Tibial artery (tissue), 4 donors: ENCODE data around the gene PCYT2.

Experiments
- DNase-seq, 2 donors: peaks; one replicate each; pipeline ENCODE4 v3.0.0-alpha.2; 2019
- H3K27ac ChIP-seq, 2 donors: fragments of 200-600 bp; sonication (generic) in 1 of 2; 1 replicate in 1 of 2; 2 replicates in 1 of 2; pipeline ENCODE4 v1.5.1; 2018 to 2019; ENCODE audit warnings: mild to moderate bottlenecking in 1 of 2
- H3K27me3 ChIP-seq, 2 donors: fragments of 200-600 bp; sonication (generic) in 1 of 2; one replicate each; pipeline versions ENCODE4 v1.5.1 to v1.6.0; 2016 to 2019
- H3K36me3 ChIP-seq, 3 donors: fragments of 200-600 bp; sonication (generic) in 2 of 3; one replicate each; pipeline ENCODE4 v1.5.1; 2016 to 2019; ENCODE audit warnings: mild to moderate bottlenecking in 2 of 3
- H3K4me1 ChIP-seq, 4 donors: fragments of 200-600 bp; sonication (generic) in 2 of 4; 1 replicate in 3 of 4; 2 replicates in 1 of 4; pipeline ENCODE4 v1.5.1; 2016 to 2019
- H3K4me3 ChIP-seq, 2 donors: fragments of 200-600 bp; sonication (generic) in 1 of 2; 1 replicate in 1 of 2; 2 replicates in 1 of 2; pipeline ENCODE4 v1.5.1; 2018 to 2019; ENCODE audit warnings: mild to moderate bottlenecking in 2 of 2
- H3K9me3 ChIP-seq, 3 donors: fragments of 200-600 bp; sonication (generic) in 1 of 3; one replicate each; pipeline ENCODE4 v1.5.1; 2016 to 2019
- intact Hi-C: fragments of 100-400 bp; cut with DNase I; formaldehyde crosslinking; loops from one replicate; pipeline ENCODE4 v1.15.0; 2023; ENCODE audit warnings: low total_unique reads
- TF ChIP-seq, protein P1 (sequence below), 2 experiments: fragments of 200-600 bp in 1 of 2; fragments of 450-650 bp in 1 of 2; IDR thresholded peaks; one replicate each; pipeline ENCODE4 v1.5.1; 2017 to 2019; ENCODE audit warnings: antibody characterized with exemption in 2 of 2, mild to moderate bottlenecking in 1 of 2, moderate library complexity in 1 of 2

The PCYT2 gene

DNA sequence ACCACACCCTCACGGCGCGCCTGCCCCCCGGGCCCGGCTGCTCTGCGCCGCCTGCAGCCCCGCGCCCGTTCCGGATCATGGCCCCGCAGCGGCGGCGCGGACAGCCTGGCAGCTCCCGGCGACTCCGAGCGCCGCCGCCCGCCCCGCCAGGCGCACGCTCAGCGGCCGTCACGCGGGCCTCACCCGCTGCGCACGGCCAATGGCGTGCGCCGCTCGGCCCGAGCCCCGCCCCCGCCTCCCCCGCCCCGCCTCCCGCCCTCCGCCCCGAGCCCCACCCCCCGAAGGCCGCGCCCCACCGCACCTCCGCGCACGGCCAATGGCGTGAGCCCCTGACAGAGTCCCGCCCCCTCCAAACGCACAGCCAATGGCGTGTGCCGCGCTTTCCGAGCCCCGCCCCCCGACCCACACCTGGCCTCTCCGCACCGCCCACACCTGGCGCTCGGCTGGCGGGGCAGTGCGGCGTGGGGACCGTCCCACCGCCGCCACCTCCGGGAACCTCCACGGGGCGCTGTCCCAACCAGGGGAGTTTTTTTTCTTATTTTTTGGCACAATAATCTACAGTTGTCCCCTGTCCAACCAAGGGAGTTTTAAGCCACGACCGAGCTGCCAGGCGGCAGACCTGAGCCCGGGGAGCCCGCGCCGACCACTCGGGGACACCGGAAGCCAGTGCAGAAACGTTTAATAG, at the start of gene PCYT2:
Gene PCYT2 (minus strand): TSS at position 123 of the 685 bp plus-strand sequence. CDS start 44 bp downstream, at position 79.
- Histone ChIP-seq H3K27ac (peak within 1 kb of the TSS; percentile 77 to 86), H3K4me3 (peak within 1 kb of the TSS; percentile 68 to 70), H3K36me3 (peaks cover 24 to 64% (median 56%) of the 10 kb centered on the region in 3 donors), H3K4me1 (peaks cover 0 to 28% (median 13%) of the 10 kb centered on the region in 4 donors), H3K27me3 (no peaks in the 10 kb centered on the region), H3K9me3 (no peaks in the 10 kb centered on the region)
- DNase-seq = peak; percentile 86 to 94
- intact Hi-C loops = no loop called here
- TF ChIP-seq, protein P1, sequence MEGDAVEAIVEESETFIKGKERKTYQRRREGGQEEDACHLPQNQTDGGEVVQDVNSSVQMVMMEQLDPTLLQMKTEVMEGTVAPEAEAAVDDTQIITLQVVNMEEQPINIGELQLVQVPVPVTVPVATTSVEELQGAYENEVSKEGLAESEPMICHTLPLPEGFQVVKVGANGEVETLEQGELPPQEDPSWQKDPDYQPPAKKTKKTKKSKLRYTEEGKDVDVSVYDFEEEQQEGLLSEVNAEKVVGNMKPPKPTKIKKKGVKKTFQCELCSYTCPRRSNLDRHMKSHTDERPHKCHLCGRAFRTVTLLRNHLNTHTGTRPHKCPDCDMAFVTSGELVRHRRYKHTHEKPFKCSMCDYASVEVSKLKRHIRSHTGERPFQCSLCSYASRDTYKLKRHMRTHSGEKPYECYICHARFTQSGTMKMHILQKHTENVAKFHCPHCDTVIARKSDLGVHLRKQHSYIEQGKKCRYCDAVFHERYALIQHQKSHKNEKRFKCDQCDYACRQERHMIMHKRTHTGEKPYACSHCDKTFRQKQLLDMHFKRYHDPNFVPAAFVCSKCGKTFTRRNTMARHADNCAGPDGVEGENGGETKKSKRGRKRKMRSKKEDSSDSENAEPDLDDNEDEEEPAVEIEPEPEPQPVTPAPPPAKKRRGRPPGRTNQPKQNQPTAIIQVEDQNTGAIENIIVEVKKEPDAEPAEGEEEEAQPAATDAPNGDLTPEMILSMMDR (IDR thresholded peaks at IDR 0.05) = no peak

DNA sequence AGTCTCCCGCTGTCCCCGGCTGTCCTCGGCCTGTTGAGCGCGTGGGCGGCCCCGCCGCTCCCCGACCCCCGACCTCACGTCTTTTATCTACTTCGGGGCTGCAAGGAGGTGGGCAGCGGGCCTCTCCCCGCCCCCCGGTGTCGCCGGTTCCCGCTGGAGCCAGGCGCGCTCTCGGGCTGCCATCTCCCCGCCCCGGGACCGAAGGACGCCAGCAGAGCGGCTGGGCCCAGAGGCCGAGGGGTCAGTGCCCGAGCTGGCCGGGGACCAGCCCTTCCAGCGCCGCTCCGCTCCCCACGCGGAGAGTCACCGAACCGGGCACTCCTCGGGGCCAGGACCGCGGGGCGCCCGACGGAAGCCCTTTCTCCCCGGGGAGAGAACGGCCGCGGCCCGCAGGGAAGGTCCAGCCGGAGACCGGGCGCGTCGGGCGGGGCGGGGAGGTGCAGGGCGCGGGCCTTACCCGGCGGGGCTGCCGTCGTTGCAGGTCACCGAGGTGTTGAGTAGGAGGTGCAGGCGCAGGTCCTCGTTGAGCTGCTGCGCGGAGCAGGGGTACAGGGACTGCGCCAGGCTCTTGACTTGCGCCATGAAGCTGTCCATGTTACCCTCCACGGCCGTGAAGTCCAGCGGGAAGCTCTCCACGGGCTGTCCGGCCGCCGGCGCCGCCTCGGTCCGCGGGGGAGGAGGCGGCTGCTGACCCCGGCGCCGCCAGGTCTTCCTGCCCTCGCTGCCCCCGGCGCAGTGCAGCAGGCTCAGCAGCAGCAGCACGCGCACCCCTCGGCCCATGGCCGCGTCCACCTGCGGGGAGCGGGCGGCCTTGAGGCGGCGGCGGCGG, 49.1 kb upstream of the PCYT2 start:
- H3K27ac ChIP-seq = no peak overlapping the region
- no peaks in the 10 kb centered on the region for H3K9me3 ChIP-seq
- peaks cover 10 to 95% of the 10 kb centered on the region in 2 donors for H3K27me3 ChIP-seq
- TF ChIP-seq, protein P1 (IDR thresholded peaks at IDR 0.05) = no peak
- H3K36me3 ChIP-seq = no peaks in the 10 kb centered on the region
- H3K4me1 ChIP-seq = peaks cover 0 to 29% (median 21%) of the 10 kb centered on the region in 4 donors
- intact Hi-C loops = loop anchor here (10.0 kb wide), 1 partner anchor 194 kb away; no protein-coding TSS in a partner anchor
- DNase-seq = no peak
- peak overlapping the region; percentile 25 to 44 for H3K4me3 ChIP-seq

DNA sequence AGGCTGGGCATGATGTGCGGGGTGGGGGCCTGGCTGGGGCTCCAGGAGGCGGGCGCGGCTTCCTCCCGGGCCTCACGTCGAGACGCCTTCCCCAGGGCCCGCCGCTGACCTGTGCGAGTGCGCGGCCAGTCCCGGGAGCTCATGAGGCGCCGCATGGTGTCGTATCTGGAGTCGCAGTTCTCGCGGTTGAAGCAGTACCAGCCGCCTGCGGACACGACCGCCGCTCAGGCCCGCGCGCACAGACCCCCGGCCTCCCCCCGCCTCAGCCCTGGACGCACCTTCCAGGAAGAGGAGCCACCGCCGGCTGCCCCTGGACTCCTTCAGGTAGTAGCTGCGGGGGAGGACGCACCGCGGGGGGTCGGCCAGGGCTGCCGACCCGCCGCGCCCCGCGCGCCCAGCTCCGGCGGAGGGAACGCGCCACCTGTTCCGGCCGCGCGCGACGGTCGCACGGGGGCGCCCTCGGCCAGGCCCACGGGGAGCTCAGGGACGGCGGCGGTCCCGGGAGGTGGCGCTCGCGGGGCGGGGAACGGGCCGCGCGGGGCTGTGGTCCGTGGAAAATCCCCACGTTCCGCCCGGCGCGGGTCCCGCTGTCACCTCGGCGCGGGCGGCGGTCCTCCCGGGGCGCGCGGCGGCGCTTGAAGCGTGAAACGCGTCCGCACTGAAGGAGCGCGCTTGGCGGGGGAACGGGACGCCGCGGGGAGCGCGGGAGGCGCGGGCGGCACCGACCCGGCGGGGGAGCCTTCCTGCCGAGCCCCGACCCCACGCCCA, 48.3 kb upstream of the PCYT2 start:
- H3K4me3 ChIP-seq = peak overlapping the region; percentile 25 to 44
- DNase-seq = peak in 1 of 2 donors; percentile 46
- no peak overlapping the region for H3K27ac ChIP-seq
- TF ChIP-seq, protein P1 (IDR thresholded peaks at IDR 0.05) = peak; percentile 56 to 96
- intact Hi-C loops = loop anchor here (2.0 to 10.0 kb wide), 2 partner anchors 61 to 195 kb away; no protein-coding TSS in a partner anchor
- no peaks in the 10 kb centered on the region for H3K9me3 ChIP-seq
- H3K27me3 ChIP-seq = peaks cover 10 to 97% of the 10 kb centered on the region in 2 donors
- H3K4me1 ChIP-seq = peaks cover 0 to 29% (median 21%) of the 10 kb centered on the region in 4 donors
- no peaks in the 10 kb centered on the region for H3K36me3 ChIP-seq

DNA sequence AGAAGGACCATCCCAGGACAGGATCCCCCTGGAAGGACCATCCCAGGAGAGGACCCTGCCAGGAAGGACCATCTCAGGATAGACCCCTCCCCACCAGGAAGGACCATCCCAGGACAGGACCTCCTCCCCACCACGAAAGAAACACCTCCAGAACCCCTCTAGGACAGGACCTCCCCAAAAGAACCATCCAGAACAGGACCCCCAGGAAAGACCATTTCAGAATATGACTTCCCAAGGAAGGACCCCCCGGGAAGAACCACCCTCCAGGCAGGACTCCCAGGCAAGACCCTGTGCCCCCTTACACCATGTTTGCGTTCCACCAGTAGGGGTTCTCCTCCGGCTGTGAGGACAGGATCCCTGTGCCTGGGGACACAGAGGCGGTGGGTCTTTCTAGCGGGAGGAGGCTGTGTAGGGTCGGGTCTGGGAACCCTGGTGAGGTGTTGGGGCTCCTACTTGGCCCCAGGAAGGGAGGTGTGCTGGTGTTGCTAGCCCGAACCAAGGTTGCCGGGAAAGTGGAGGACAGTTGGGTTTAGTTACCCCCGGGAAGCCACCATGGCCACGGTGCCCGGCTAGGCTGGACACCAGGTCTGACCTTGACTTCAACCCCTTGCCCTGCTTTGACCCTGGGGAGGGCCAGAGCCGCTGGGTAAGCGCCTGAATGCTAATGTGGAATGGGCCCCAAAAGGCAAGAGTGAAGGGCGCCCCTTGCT, 47.6 kb upstream of the PCYT2 start:
- TF ChIP-seq, protein P1 (IDR thresholded peaks at IDR 0.05) = no peak
- DNase-seq = no peak
- Histone ChIP-seq H3K9me3 (no peaks in the 10 kb centered on the region), H3K4me1 (peaks cover 0 to 29% (median 21%) of the 10 kb centered on the region in 4 donors), H3K4me3 (no peak overlapping the region), H3K27ac (no peak overlapping the region), H3K36me3 (no peaks in the 10 kb centered on the region), H3K27me3 (peaks cover 10 to 97% of the 10 kb centered on the region in 2 donors)
- intact Hi-C loops = loop anchor here (2.0 kb wide), 1 partner anchor 62 kb away; no protein-coding TSS in a partner anchor
